ENCODE data around the gene UGGT1.

The UGGT1 gene

GRCh38 chr2:128214251-128214650, 123.3 kb downstream of the UGGT1 start:
- DNase-seq (ENCODE audit: extremely low read depth in 1 of 2, low read depth in 1 of 2) = no peak

GRCh38 chr2:128214866-128215460, 124.0 kb downstream of the UGGT1 start:
- no peak for DNase-seq (ENCODE audit: extremely low read depth in 1 of 2, low read depth in 1 of 2)

- no peak for DNase-seq (ENCODE audit: extremely low read depth in 1 of 2, low read depth in 1 of 2)
Measured at GRCh38 chr2:128215897-128216642, 125.1 kb downstream of the UGGT1 start.

- DNase-seq (ENCODE audit: extremely low read depth in 1 of 2, low read depth in 1 of 2) = no peak
Measured at GRCh38 chr2:128217671-128218070, 126.7 kb downstream of the UGGT1 start.

- no peak for DNase-seq (ENCODE audit: extremely low read depth in 1 of 2, low read depth in 1 of 2)
Measured at GRCh38 chr2:128219891-128220290, 128.9 kb downstream of the UGGT1 start.

GRCh38 chr2:128227862-128228261, 136.9 kb downstream of the UGGT1 start:
- DNase-seq (ENCODE audit: extremely low read depth in 1 of 2, low read depth in 1 of 2) = no peak

- no peak for DNase-seq (ENCODE audit: extremely low read depth in 1 of 2, low read depth in 1 of 2)
Measured at GRCh38 chr2:128228894-128229293, 137.9 kb downstream of the UGGT1 start.

- peak; percentile 52 to 79 for DNase-seq (ENCODE audit: extremely low read depth in 1 of 2, low read depth in 1 of 2)
Measured at GRCh38 chr2:128232965-128233789, 142.2 kb downstream of the UGGT1 start.

GRCh38 chr2:128233790-128234395, 142.9 kb downstream of the UGGT1 start:
- DNase-seq (ENCODE audit: extremely low read depth in 1 of 2, low read depth in 1 of 2) = no peak

GRCh38 chr2:128234613-128235012, 143.6 kb downstream of the UGGT1 start:
- DNase-seq (ENCODE audit: extremely low read depth in 1 of 2, low read depth in 1 of 2) = no peak

GRCh38 chr2:128235581-128235980, 144.6 kb downstream of the UGGT1 start:
- no peak for DNase-seq (ENCODE audit: extremely low read depth in 1 of 2, low read depth in 1 of 2)

GRCh38 chr2:128236491-128237035, 145.6 kb downstream of the UGGT1 start:
- DNase-seq (ENCODE audit: extremely low read depth in 1 of 2, low read depth in 1 of 2) = no peak

- no peak for DNase-seq (ENCODE audit: extremely low read depth in 1 of 2, low read depth in 1 of 2)
Measured at GRCh38 chr2:128237081-128237534, 146.1 kb downstream of the UGGT1 start.

GRCh38 chr2:128237911-128238697, 147.1 kb downstream of the UGGT1 start:
- DNase-seq (ENCODE audit: extremely low read depth in 1 of 2, low read depth in 1 of 2) = no peak

GRCh38 chr2:128241896-128242295, 150.9 kb downstream of the UGGT1 start:
- DNase-seq (ENCODE audit: extremely low read depth in 1 of 2, low read depth in 1 of 2) = no peak
